HG03521 (cell line): ENCODE measurements around the gene ERBB2.
"Not testable (repeated sequence)": the region's sequence is repeated elsewhere in the genome, so short reads cannot be mapped to it uniquely, and the experiment has no call there.

Experiments used
- ATAC-seq: cut with Tn5 transposase; IDR thresholded peaks from one replicate; pipeline ENCODE4 v1.9.1; 2021; ENCODE audit warnings: mild to moderate bottlenecking, moderate library complexity; ENCODE audit not compliant: unreplicated experiment

ERBB2 gene

DNA sequence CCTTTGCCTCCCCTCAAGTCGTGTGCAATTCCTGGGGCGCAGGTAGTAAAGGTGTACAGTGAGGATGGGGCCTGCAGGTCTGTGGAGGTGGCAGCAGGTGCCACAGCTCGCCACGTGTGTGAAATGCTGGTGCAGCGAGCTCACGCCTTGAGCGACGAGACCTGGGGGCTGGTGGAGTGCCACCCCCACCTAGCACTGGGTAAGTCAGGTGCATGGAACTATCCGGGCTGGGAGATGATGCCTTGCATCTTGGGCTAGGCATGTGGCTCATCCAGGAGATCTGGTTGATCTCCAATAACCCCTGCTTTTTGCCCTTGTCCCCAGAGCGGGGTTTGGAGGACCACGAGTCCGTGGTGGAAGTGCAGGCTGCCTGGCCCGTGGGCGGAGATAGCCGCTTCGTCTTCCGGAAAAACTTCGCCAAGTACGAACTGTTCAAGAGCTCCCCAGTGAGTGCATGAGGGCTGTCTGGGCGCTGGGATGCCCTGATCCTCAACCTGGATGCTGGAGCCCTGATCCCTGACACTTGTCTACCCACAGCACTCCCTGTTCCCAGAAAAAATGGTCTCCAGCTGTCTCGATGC, 43.1 kb downstream of the ERBB2 start:
- ATAC-seq: no peak

GRCh38 chr17:39744075-39744835, 44.4 kb downstream of the ERBB2 start:
- no peak for ATAC-seq

GRCh38 chr17:39744836-39745215, 45.0 kb downstream of the ERBB2 start:
- ATAC-seq: no peak

DNA sequence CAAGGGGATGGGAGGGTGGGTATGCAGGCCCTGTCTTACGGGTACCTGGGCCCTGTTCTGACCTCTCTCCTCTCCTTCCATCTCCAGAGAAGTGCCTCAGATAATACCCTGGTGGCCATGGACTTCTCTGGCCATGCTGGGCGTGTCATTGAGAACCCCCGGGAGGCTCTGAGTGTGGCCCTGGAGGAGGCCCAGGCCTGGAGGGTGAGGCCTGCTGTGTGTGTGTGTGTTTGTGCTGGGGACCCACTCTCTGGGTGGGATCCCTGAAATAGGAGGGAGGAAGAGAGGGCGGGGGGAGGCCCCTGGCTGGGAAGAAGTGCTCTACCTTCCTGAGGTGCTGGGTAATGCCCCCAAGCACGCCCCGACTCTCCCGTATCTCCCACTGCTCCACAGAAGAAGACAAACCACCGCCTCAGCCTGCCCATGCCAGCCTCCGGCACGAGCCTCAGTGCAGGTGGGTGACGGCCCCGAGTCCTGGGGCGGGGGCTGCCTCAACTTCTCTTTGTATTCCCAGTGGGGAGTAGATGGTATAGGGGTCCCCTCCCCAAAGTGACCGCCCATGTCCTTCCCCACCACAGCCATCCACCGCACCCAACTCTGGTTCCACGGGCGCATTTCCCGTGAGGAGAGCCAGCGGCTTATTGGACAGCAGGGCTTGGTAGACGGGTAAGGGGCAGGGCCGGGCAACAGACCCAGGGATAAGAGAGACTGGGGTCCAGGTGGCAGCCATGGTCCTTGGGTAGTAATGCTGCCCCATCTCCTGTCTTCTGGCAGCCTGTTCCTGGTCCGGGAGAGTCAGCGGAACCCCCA, 45.7 kb downstream of the ERBB2 start:
- ATAC-seq: no peak

DNA sequence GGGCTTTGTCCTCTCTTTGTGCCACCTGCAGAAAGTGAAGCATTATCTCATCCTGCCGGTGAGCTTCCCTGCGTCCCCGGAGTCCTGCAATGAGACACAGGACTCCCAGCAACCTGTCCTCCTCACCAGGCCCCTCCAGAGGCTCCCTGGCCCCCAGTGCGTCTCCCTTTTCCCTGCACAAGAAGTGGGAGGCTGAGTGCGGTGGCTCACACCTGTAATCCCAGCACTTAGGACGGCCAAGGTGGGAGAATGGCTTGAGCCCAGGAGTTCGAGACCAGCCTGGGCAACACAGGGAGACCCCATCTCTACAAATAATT, 46.2 kb downstream of the ERBB2 start:
- no peak for ATAC-seq

DNA sequence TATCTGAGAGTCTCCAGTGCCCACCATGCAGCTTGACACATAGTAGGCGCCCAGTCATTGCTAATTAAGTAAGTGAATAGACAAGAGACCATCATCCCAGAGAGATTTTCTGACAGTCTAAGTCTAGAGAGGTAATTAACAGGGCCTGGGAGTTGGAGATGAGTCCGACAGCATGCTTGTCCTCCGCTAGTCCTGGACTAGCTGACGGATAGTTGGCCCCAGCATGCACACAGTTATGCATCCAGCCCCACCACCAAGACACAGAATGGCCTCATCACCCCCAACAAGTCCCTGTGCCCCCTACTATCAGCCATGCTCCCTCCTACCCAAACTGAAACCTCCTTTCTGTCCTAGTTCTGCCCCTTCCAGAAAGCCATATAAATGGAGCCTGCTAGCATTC, 47.9 kb downstream of the ERBB2 start:
- ATAC-seq: no peak

- not testable (repeated sequence) for ATAC-seq
Measured at GRCh38 chr17:39748444-39749034, 48.7 kb downstream of the ERBB2 start.

- ATAC-seq: no peak
Measured at GRCh38 chr17:39750131-39751015, 50.5 kb downstream of the ERBB2 start.

GRCh38 chr17:39751016-39751543, 51.2 kb downstream of the ERBB2 start:
- no peak for ATAC-seq

DNA sequence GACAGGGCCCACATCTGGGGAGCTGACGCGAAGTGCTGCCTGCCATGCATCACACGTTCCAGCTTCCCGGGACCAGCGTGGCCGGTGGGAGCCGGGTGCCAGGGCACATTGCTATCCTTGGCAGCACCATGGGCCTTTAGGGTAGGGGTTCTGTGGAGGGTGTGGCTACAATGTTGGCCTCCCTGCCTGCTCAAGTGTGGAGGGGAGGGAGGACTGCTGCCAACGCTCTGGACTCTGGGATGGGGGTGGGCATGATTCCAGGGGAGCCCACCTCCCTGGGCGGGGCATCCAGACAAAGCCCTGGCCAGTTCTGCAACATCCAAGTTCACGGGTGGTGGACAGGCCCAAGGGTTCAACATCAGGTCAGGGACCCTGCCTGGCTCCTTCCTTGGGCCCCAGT, 51.8 kb downstream of the ERBB2 start:
- ATAC-seq: no peak

GRCh38 chr17:39752241-39752881, 52.5 kb downstream of the ERBB2 start:
- no peak for ATAC-seq

- ATAC-seq: peak; percentile 24
Measured at GRCh38 chr17:39753514-39754160, 53.8 kb downstream of the ERBB2 start.

GRCh38 chr17:39754161-39754957, 54.5 kb downstream of the ERBB2 start:
- peak; percentile 64 for ATAC-seq

DNA sequence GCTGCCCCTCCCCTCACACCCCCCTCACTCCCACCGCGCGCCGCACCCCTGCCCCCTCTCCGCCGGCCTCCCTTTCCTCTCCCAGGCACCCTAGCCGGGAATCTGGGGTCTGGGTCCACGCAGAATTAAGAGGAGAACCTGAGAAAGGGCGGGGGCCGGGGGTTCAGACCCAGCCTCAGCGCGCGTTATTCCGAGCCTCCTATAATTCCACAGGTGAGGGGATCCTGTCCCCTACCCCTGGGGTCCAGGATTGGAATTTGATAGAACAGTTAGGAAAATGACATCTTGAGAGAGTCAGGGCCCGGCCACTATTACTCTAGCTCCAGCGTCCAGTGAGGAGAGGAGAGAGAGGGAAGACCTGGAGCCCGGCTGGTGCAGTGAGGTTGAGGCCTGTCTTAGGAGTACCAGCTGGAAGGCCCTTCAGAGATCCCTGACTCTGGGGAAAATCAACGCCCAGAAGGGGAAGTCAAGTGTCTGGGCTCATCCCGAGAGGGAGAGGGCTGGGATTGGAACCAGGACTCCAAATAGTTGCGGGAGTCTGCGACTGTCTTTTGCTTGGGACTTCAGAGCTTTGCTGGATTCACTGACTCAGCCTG, 55.2 kb downstream of the ERBB2 start:
- ATAC-seq: no peak

- no peak for ATAC-seq
Measured at GRCh38 chr17:39755554-39756379, 55.9 kb downstream of the ERBB2 start.

DNA sequence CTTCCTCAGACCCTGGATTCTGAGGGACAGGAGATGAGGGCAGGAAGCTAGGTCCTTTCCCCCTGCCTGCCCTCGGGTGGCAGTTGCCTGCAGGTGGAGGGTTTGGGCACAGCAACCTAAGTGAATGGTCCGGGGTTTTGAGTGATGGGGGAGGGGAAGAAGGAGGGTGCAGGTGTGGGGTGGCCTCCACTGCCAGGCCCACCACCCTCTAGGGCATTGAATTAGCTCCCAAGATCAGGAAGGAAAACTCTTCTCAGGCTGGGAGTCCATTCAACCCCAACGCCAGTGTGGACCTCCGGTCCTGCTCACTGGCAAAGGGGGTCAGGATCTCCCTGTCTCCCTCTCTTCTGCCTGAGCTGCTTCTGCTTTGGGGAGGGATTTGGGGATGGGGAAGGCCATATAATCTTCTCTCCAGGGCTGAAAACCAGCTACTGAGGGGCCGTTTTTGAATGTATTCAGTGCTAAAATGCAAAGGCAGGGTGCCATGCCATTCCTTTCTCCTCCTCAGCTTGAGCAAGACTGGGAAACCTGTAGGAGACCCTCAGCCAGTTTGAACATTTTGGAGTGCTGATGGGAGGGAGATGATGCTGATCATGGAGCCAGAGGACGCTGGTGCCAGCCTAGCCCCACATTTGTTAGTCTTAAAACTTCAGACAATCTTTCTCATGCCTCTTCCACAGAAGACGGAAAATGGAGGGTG, 56.7 kb downstream of the ERBB2 start:
- no peak for ATAC-seq

- ATAC-seq: no peak
Measured at GRCh38 chr17:39757176-39757662, 57.4 kb downstream of the ERBB2 start.
